DMS153 treated with DMSO at 0.1 percent for 48 hours (cell line): ENCODE data around the gene EIF5.
"Not testable (repeated sequence)": the region's sequence is repeated elsewhere in the genome, so short reads cannot be mapped to it uniquely, and the experiment has no call there.

Experiments used
- DNase-seq: peaks from one replicate; lab custom pipeline; 2025; ENCODE audit not compliant: unreplicated experiment; lab: John Stamatoyannopoulos, UW

Gene EIF5

GRCh38 chr14:103332143-103332919 lies 1.7 kb upstream of the EIF5 start:
- no peak for DNase-seq

GRCh38 chr14:103334644-103335622 lies 896 bp downstream of the EIF5 start:
- DNase-seq = no peak

- DNase-seq = no peak
Observed at GRCh38 chr14:103336191-103336590, 2.2 kb downstream of the EIF5 start.

GRCh38 chr14:103337794-103338193 lies 3.8 kb downstream of the EIF5 start:
- DNase-seq = no peak

- no peak for DNase-seq
Observed at GRCh38 chr14:103339561-103339960, 5.5 kb downstream of the EIF5 start.

- DNase-seq = no peak
Observed at GRCh38 chr14:103340480-103341212, 6.6 kb downstream of the EIF5 start.

GRCh38 chr14:103341250-103342129 lies 7.5 kb downstream of the EIF5 start:
- no peak for DNase-seq

GRCh38 chr14:103343164-103343879 lies 9.3 kb downstream of the EIF5 start:
- DNase-seq = no peak

- no peak for DNase-seq
Observed at GRCh38 chr14:103343905-103344797, 10.1 kb downstream of the EIF5 start.

GRCh38 chr14:103346286-103346685 lies 12.2 kb downstream of the EIF5 start:
- no peak for DNase-seq

- no peak for DNase-seq
Observed at GRCh38 chr14:103347091-103347815, 13.2 kb downstream of the EIF5 start.

- DNase-seq = no peak
Observed at GRCh38 chr14:103348154-103348553, 14.1 kb downstream of the EIF5 start.

GRCh38 chr14:103349982-103350381 lies 15.9 kb downstream of the EIF5 start:
- DNase-seq = no peak

GRCh38 chr14:103353362-103353761 lies 19.3 kb downstream of the EIF5 start:
- no peak for DNase-seq

GRCh38 chr14:103354141-103354540 lies 20.1 kb downstream of the EIF5 start:
- DNase-seq = no peak

GRCh38 chr14:103356024-103356682 lies 22.1 kb downstream of the EIF5 start:
- no peak for DNase-seq

- DNase-seq = not testable (repeated sequence)
Observed at GRCh38 chr14:103357552-103357951, 23.5 kb downstream of the EIF5 start.
